HG02852 (cell line): Measurements from ENCODE around the gene FAM221A.
"Not testable (repeated sequence)": the region's sequence is repeated elsewhere in the genome, so short reads cannot be mapped to it uniquely, and the experiment has no call there.

Experiments used
- ATAC-seq: cut with Tn5 transposase; IDR thresholded peaks from one replicate; pipeline ENCODE4 v1.9.1; 2021; ENCODE audit warnings: mild to moderate bottlenecking, moderate library complexity; ENCODE audit not compliant: unreplicated experiment

The FAM221A gene, protein sequence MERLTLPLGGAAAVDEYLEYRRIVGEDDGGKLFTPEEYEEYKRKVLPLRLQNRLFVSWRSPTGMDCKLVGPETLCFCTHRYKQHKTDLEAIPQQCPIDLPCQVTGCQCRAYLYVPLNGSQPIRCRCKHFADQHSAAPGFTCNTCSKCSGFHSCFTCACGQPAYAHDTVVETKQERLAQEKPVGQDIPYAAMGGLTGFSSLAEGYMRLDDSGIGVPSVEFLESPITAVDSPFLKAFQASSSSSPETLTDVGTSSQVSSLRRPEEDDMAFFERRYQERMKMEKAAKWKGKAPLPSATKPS

DNA sequence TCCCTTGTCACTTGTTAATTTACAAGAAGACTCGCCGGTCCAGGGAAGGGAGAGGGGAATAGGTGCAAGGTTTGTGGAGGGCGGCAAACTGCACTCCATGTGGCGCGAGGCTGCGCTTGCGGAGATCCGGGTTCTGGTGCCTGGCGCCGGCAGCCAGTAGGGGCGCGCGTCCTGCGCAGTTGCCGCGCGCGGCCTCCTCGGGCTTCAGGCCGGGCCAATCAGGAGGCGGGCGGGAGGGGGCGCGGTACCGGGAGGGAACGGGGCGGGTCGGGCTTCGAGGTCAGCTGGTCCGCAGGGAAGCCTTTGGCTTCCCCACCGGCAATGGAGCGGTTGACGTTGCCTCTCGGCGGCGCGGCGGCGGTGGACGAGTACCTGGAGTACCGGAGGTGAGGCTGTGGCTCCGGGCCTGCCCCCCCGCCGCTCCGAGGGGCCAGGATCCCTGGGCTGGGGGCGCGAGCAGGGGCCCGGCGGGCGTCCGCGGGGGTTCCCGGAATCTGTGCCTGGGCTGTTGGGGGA is at the start of gene FAM221A:
FAM221A (plus strand) TSS at position 302 of the 516 bp plus-strand sequence; CDS start at position 322, 20 bp downstream.
- peak; percentile 92 for ATAC-seq

DNA sequence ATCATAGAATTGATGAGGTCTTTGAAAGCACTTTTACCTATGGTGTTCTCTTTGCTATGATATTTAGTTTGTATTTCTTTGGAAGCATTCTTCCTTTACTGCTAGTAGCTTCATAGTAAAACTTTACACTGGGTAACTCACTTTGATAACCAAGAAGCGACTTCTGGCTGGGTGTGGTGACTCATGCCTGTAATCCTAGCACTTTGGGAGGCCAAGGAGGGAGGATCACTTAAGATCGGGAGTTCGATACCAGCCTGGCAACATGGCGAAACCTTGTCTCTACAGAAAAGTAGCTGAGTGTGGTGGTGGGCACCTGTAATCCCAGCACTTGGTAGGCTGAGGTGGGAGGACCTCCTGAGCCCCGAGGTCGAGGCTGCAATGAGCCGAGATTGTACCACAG is 46.6 kb upstream of the FAM221A start:
- no peak for ATAC-seq

DNA sequence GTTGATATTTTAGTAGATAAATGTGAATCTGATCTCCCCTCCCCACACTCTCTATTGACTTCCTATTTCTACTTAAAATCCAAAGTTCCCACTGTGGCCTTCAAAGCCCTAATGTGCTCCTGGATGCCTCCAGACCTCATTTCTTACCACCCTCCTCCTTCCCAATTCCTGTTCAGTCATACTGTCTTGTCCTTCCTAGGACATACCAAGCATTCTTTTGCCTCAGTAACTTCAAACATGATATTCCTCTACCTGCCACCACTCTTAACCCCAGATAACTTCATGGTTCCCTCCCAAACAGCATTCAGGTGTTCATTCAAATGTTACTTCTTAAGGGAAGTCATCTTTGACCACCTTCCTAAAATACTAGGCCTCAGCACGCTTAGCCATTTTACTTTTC is 34.2 kb upstream of the FAM221A start:
- ATAC-seq, result no peak

DNA sequence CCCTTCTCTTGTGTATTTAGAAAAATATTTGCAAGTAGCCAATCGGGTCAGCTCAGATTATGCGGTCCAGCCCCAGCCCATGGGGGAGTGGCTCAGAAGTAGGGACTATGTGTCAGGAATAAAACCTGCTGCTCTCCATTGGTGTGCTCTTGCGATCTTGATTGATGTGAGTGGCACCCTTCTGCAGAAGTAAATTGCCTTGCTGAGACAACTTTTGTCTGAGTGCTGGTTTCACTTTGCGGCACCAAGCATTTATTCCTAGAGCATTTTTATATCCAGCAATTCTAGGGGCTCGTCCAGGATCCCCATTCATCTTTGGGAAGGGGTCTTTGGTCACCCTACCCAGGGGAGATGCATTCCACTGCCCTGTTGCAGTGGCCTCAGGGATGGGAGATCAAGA is 26.1 kb upstream of the FAM221A start:
- no peak for ATAC-seq

DNA sequence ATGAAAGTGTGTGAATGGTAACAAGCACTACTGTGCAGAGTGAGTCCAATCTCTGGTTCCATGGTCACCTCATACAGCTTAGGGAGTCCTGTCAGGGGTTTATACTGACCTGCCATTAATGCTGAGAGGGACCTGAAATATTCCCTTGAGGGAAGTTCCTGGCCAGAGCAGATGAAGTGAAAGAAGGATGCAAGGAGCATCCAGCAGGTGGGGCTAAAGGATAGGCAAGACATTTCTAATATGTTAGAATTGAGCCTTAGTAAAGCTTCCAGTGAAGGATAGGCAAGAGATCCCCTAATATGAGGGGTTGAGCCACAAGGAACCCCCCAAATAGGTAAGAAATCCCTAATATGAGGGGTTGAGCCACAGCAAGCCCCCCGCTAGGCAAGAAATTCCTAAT is 25.5 kb upstream of the FAM221A start:
- ATAC-seq, result no peak

DNA sequence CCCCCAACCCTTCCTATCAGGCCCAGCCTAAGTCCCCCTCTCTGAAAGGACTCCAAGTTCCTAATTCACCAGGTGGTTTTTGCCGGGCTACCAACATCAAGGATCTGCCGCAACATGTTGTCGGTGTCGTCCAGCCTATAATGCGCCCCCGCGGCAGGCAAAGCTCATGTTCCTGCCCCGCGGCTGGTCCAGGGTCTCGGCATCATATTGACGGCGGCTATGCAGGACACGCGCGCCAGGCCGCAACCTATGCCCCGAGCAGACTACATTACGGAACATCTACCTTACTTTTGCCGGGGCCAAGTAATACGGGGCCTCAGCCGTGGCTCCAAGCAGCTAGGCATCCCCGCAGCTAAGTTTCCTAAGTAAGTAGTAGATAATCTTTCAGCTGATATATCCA is 24.6 kb upstream of the FAM221A start:
- ATAC-seq, result no peak

DNA sequence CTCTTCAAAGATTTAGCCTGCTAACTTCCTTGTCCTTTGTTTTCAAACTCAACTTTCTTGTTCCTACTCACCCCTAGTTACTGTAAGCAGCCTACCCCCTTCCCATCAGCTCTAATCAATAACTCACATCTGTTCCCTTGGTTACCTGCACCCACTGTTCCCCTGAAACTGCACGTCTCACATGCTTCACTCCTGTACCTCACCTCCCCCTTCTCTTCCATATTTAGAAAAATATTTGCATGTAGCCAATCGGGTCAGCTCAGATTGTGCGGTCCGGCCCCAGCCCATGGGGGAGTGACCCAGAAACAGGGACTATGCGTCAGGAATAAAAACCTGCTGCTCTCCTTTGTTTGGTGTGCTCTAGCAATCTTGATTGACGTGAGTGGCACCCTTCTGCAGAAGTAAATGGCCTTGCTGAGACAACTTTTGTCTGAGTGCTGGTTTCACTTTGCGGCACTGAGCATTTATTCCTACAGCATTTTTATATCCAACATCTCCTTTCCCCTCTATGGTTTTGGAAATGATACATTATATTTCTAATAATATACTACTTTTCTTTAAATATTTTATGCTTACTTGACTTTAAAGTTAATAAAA is 21.1 kb upstream of the FAM221A start:
- ATAC-seq, result no peak

DNA sequence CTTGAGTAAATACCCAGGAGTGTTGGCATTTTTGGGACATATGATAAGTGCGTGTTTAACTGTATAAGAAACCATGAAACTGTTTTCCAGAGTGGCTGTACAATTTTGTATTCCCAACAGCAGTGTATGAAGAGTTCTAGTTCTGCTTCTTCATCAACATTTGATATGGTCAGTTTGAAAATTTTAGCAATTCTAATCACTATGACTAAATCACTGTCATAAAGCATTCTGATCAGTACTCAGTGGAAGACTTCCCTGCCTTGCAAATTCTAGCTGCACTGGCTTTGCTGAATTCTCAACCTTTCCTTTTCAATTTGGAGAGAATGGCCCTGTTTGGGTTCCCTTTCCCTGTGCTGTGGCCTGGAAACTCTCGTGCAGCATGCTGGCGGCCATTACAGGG is 18.6 kb upstream of the FAM221A start:
- no peak for ATAC-seq

DNA sequence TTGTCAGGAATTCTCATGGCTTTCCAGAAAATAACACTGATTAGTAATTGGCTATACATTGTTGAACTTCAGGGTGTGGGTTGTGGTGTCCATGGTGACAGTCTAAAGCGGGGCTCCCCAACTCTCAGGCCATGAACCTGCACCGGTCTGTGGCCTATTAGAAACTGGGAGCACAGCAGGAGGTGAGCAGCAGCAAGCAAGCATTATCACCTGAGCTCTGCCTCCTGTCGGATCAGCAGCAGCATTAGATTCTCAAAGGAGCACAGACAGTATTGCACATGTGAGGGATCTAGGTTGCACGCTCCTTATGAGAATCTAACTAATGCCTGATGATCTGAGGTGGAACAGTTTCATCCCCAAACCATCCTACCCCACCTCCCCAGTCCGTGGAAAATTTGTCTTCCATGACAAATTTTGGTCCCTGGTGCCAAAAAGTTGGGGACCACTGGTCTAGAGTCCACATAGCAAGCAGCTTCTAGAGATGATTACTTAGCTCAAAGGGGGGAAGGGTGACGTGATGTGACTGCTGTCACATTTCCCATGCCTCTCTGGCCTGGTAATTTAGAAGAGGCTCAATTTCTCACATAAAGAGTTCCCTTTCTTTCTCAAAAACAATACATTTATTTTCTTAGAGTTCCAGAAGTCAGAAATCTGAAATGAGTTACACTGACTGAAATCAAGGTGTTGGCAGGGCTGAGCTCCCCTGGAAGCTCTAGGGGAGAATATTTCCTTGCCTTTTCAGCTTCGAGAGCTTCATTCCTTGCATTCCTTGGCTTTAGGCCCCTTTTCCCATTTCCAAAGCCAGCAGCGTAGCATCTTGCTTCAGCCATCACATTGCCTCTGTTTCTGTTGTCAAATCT is 17.6 kb upstream of the FAM221A start:
- ATAC-seq, result no peak

DNA sequence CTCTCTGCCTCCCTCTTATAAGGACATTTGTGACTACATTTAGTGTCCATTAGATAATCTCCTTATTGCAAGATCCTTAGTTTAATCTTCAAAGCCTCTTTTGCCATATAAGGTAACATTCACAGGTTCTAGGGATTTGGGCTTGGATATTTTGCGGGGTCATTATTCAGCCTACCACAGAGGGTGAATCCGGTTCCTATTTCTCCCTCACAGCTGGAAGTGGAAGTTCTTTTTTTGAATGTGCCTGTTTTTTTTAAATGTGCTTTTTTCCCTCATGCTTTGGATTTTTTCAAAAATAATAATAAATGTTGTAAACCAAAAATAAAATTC is 17.1 kb upstream of the FAM221A start:
- ATAC-seq, result no peak

DNA sequence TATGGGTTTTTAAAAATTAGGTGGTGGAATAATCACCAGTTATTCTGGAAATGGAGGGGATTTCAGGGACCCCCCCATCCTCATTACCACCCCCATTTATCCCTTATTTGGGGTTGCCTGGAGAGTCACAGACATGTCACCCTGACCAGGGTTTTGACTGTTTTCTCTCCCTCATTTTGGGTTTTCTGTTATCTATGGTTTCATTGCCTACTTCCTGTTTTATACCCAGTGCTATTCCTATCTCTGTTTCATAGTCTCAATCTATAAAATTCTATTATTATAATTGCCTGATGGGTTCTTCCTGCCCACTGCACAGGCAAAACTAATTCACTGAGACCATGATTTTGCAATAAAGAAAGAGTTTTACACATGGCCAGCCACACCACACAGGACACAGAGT is 15.9 kb upstream of the FAM221A start:
- no peak for ATAC-seq

DNA sequence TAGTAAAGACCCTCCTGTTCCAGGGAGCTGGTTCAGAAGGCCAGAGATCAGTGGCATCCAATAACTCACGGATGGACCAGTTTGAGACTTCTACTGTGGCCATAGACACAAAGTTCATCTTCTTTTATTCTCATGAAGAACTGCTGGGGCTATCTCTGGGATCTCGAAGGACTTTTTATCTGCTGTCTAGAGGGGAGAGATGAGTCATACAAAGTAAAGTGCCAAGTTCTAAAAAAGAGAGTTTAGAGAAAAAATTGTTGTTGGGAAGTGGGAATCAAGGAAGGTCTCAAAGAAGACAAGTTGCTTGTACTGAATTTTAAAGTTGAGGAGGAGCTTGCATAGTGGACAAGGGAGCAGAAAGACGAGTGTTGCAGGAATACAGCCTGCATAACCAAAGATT is 8.0 kb upstream of the FAM221A start:
- ATAC-seq, result no peak

DNA sequence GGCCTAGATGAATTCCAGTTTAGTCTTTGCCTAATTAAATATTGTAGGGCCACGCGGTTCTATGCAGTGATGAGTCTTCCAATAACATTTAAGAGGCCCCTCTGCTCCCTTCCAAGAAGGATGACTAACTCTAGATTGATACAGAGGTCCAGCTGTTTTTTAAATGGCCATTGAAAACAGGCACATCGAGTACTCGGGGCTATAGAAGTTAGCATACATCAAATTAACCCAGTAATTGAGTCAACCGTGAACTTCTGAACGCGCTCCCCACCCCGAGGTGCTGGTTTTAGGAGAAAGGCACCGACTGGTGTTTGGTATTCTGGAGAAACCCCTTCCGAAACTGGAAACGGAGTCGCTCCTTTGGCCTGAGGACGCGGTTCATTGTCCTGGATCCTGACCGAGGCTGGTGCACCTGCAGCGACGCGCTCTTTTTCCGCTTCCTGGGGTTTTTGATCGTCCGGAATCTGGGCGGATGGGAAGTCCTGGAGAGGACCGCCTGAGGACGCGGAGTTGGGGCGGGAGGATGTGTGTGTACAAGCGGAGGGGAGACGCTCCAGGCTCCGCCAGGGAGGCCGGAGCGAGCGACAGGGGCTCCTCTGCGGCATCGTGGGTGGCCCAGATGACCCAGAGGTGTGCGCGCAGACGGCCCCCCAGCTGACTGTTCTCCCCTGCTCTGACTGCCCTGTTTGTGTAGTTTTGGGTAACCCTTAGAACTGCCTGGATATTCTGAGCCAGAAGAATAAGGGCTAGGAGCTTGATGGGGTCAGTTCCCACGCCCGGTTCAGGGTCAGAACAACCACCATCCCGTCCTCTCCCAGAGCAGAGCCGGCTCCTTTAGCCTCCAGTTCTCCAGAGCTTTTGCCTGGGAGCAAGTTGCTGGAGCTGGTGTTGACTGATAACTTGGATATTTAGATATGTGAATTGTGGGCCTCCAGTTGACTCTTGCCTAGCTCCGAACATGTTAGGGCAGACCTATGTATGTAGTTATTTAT is 711 bp downstream of the FAM221A start:
- ATAC-seq, result peak; percentile 49

DNA sequence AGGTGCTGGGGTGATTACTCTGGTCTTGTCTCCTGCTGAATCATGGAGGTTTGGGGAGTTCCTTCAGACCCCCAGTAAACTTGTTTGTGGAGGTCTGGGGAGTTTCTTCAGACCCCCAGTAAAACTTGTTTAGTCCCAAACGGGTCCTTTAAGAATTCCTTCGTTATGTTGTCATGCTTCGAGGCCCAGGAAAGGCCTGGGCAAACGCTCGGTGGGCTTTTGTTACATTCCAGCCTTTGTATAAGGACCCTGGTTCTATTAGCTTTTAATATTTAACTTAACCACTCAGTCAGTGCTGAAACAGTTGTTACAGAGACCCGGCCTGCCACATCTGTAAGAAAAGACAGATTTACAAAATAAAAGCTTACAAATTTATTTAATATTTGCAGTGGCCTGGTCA is 4.0 kb downstream of the FAM221A start:
- ATAC-seq, result not testable (repeated sequence)

DNA sequence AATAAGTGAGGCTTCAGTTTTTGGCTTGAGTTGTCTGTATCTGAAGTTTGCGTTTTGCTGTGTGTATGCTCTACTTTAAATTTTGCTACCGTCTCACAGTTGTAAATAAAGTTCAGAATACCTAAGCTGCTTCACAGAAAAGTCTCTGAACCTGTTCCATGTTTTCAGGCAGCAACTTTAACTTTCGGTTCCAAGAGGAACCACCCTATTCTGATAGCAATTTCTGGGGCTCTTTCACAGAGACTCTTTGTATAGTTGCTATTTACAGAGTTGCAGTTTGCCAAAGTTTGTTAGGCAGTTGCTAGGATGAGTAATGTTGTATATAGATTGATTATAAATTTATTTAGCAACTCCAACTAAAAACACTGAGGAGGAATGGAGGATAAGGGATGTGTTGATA is 5.7 kb downstream of the FAM221A start:
- ATAC-seq, result no peak

DNA sequence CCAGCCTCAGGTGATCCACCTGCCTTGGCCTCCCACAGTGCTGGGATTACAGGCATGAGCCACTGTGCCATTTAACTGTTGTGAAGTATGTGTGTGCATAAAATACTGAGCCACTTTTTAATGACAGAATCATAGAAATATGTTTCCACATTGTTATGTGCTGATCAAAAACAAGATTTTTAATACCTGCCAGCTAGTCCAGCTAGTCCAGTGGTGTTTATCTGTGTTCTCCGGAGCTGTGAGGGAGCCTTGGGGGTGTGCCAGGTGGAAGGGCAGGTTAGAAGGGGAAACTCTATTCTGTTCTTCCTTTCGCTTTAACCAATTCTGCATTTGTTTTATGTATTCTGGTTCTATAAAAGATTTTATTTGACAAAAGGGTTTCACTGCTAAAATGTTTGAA is 7.0 kb downstream of the FAM221A start:
- no peak for ATAC-seq

DNA sequence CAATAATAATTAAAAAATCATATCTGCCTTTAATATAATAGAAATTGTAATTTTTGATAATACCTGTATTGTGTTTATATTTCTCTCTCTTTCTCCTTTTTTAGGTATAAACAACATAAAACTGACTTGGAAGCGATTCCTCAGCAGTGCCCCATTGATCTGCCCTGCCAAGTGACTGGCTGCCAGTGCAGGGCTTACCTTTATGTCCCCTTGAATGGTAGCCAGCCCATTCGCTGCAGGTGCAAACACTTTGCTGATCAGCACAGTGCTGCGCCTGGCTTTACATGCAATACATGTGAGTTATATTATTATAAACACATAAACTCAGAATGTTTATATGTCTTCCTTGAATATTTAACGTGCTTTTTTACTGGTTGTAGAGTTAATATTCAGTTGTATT is 9.2 kb downstream of the FAM221A start:
- ATAC-seq, result no peak

DNA sequence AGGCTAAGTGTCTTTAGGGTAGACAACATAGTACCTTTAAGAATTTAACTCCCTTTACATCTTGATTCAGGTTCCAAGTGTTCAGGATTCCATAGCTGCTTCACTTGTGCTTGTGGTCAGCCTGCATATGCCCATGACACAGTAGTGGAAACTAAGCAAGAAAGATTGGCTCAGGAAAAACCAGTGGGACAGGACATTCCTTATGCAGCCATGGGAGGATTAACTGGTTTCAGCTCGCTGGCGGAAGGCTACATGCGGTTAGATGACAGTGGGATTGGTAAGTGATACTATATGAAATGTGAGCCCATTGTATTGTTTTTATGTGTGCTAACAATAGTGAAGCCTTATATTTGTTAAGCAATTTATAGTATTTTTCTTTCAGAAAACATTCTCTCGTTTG is 11.3 kb downstream of the FAM221A start:
- no peak for ATAC-seq

DNA sequence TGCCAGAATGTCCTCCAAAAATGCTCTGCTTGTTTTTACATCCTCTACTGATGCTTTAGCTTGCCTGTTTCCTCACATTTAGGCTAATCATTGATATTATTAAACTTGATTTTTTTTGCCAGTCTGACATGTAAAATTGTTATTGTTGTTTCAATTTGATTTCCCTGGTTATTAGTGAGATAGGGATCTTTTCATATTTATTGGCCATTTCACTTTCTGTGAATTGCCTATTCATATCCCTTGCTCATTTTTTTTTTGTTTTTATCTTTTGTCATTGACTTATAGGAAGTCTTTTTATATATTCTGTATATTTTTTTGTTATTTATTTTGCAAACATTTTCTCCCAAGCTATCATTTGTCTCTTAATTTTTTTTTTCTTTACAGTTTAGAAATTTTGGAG is 13.2 kb downstream of the FAM221A start:
- ATAC-seq, result no peak

DNA sequence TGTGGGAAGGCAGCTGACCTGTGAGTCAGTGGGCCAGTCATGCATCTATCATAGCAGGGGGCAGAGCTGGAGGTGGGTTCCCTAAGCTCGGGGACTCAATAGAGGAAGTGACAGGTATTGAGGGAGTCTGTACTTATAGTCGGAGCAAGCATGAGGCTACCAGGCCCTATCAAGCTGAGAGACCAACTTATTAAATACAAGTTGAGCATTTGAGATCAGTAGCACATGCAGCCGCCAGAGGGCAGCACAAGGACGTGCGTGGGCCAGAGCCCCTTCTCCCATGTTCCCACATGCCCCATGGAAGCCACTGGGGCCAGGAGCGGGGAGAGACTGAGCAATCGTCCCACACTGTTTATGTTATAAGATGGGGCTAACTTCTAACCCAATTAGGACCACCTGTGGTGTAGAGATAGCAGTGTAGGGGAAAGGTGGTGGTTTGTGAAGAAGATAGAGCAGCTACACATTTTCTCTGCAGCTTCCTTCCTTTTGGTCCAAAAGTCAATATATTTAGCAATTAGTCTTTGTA is 17.0 kb downstream of the FAM221A start:
- no peak for ATAC-seq
